H9 (cell line): Measurements from ENCODE around the gene SPTBN1. TPM values are rescaled to one million over a fixed set of nuclear protein-coding genes. Genes with fewer than 3 reads are reported as not detected.

Experiments
- DNase-seq: peaks from one replicate; pipeline ENCODE4 v3.0.0-alpha.2; 2017
- H2AFZ ChIP-seq: one replicate; pipeline ENCODE4 v1.6.1; 2013; ENCODE audit warnings: mild to moderate bottlenecking, low read length, control low read depth, moderate library complexity
- H2AK5ac ChIP-seq: 2 replicates; pipeline ENCODE4 v1.6.1; 2013; ENCODE audit warnings: low read length, control low read depth, mixed read lengths; ENCODE audit not compliant: insufficient read length
- H2BK120ac ChIP-seq: one replicate; pipeline ENCODE4 v1.6.1; 2013; ENCODE audit warnings: low read depth, mild to moderate bottlenecking, low read length, control low read depth, inconsistent platforms; ENCODE audit not compliant: poor library complexity, severe bottlenecking
- H2BK12ac ChIP-seq: 2 replicates; pipeline ENCODE4 v1.6.1; 2013; ENCODE audit warnings: low read length, control low read depth, mixed read lengths, low read depth; ENCODE audit not compliant: insufficient read length
- H2BK15ac ChIP-seq: 2 replicates; pipeline ENCODE4 v1.6.1; 2013; ENCODE audit warnings: low read depth, low read length, control low read depth
- H2BK20ac ChIP-seq: one replicate; pipeline ENCODE4 v1.6.1; 2013; ENCODE audit warnings: low read depth, mild to moderate bottlenecking, low read length, control low read depth, inconsistent platforms; ENCODE audit not compliant: poor library complexity, severe bottlenecking
- H2BK5ac ChIP-seq: 2 replicates; pipeline ENCODE4 v1.6.1; 2013; ENCODE audit warnings: low read length, control low read depth, mixed read lengths; ENCODE audit not compliant: insufficient read length
- H3K14ac ChIP-seq: 2 replicates; pipeline ENCODE4 v1.6.1; 2013; ENCODE audit warnings: low read length, control low read depth; ENCODE audit not compliant: insufficient read depth
- H3K18ac ChIP-seq: 2 replicates; pipeline ENCODE4 v1.6.1; 2013; ENCODE audit warnings: low read depth, mild to moderate bottlenecking, mixed read lengths, low read length, control low read depth; ENCODE audit not compliant: insufficient read length
- H3K23ac ChIP-seq: 2 replicates; pipeline ENCODE4 v1.6.1; 2013; ENCODE audit warnings: low read length, control low read depth, mixed read lengths, low read depth; ENCODE audit not compliant: insufficient read length
- H3K23me2 ChIP-seq: 2 replicates; pipeline ENCODE4 v1.6.1; 2013; ENCODE audit warnings: low read depth, mild to moderate bottlenecking, mixed read lengths, low read length, control low read depth; ENCODE audit not compliant: insufficient read length, poor library complexity, severe bottlenecking
- H3K27ac ChIP-seq: 2 replicates; pipeline ENCODE4 v1.5.1; 2013; ENCODE audit warnings: low read length, control low read depth, mixed read lengths, low read depth; ENCODE audit not compliant: insufficient read length
- H3K27me3 ChIP-seq: 2 replicates; pipeline ENCODE4 v1.6.1; 2013; ENCODE audit warnings: low read length, control low read depth, inconsistent platforms; ENCODE audit not compliant: insufficient read depth
- H3K4ac ChIP-seq: 2 replicates; pipeline ENCODE4 v1.6.1; 2013; ENCODE audit warnings: low read depth, mild to moderate bottlenecking, control low read depth, inconsistent platforms, low read length, moderate library complexity
- H3K4me1 ChIP-seq: 2 replicates; pipeline ENCODE4 v1.6.1; 2013; ENCODE audit warnings: low read length, control low read depth, inconsistent platforms; ENCODE audit not compliant: insufficient read depth
- H3K4me2 ChIP-seq: 2 replicates; pipeline ENCODE4 v1.6.1; 2013; ENCODE audit warnings: low read length, control low read depth, mixed read lengths; ENCODE audit not compliant: insufficient read length, insufficient read depth
- H3K56ac ChIP-seq: 2 replicates; pipeline ENCODE4 v1.6.1; 2013; ENCODE audit warnings: low read depth, mild to moderate bottlenecking, mixed read lengths, low read length, control low read depth; ENCODE audit not compliant: insufficient read length
- H3K79me1 ChIP-seq: 2 replicates; pipeline ENCODE4 v1.6.1; 2013; ENCODE audit warnings: low read depth, mild to moderate bottlenecking, moderate library complexity, low read length, control low read depth, inconsistent platforms; ENCODE audit not compliant: insufficient read depth, poor library complexity, severe bottlenecking
- H3K79me2 ChIP-seq: 2 replicates; pipeline ENCODE4 v1.6.1; 2013; ENCODE audit warnings: low read length, control low read depth, inconsistent platforms; ENCODE audit not compliant: insufficient read depth
- H3K9ac ChIP-seq: 2 replicates; pipeline ENCODE4 v1.6.1; 2013; ENCODE audit warnings: low read length, control low read depth, mixed read lengths; ENCODE audit not compliant: insufficient read length; ENCODE audit errors: extremely low read depth
- H3K9me3 ChIP-seq: one replicate; pipeline ENCODE4 v1.6.1; 2013; ENCODE audit warnings: low read depth, low read length, inconsistent platforms; ENCODE audit not compliant: control insufficient read depth
- H3T11ph ChIP-seq: one replicate; pipeline ENCODE4 v1.6.1; 2013; ENCODE audit warnings: mild to moderate bottlenecking, low read length, control low read depth, inconsistent platforms
- H4K20me1 ChIP-seq: one replicate; pipeline ENCODE4 v1.6.1; 2013; ENCODE audit not compliant: control insufficient read depth, insufficient read length, insufficient read depth
- H4K5ac ChIP-seq: 2 replicates; pipeline ENCODE4 v1.6.1; 2013; ENCODE audit warnings: low read depth, mild to moderate bottlenecking, mixed read lengths, low read length, control low read depth; ENCODE audit not compliant: insufficient read length
- H4K8ac ChIP-seq: replicated peaks from 2 replicates; pipeline ENCODE4 v1.6.1; 2013; ENCODE audit warnings: low read length, control low read depth, mixed read lengths, low read depth; ENCODE audit not compliant: insufficient read length
- H4K91ac ChIP-seq: 2 replicates; pipeline ENCODE4 v1.6.1; 2013; ENCODE audit warnings: low read depth, mild to moderate bottlenecking, moderate library complexity, mixed read lengths, low read length, control low read depth; ENCODE audit not compliant: insufficient read length
- H3K27ac Mint-ChIP-seq, 3 experiments: 2 replicates in 2 of 3; 3 replicates in 1 of 3; pipeline ENCODE4 v1.8.0; 2020 to 2021; ENCODE audit warnings: mixed read lengths in 3 of 3, mild to moderate bottlenecking in 1 of 3, moderate library complexity in 1 of 3
- H3K27me3 Mint-ChIP-seq: 2 replicates; pipeline ENCODE4 v1.8.0; 2021; ENCODE audit warnings: low read depth, mild to moderate bottlenecking, moderate library complexity, mixed read lengths
- H3K36me3 Mint-ChIP-seq, 3 experiments: 2 replicates in 2 of 3; 3 replicates in 1 of 3; pipeline ENCODE4 v1.8.0; 2020 to 2021; ENCODE audit warnings: low read depth in 3 of 3, mixed read lengths in 3 of 3; ENCODE audit not compliant: insufficient read depth in 1 of 3
- H3K4me1 Mint-ChIP-seq, 2 experiments: 2 replicates each; pipeline ENCODE4 v1.8.0; 2020; ENCODE audit warnings: mixed read lengths in 2 of 2
- H3K4me3 Mint-ChIP-seq, 2 experiments: 2 replicates in 1 of 2; 3 replicates in 1 of 2; pipeline ENCODE4 v1.8.0; 2020 to 2021; ENCODE audit warnings: mild to moderate bottlenecking in 2 of 2, mixed read lengths in 2 of 2, moderate library complexity in 1 of 2
- H3K9me3 Mint-ChIP-seq, 2 experiments: 2 replicates in 1 of 2; 3 replicates in 1 of 2; pipeline ENCODE4 v1.8.0; 2020; ENCODE audit warnings: mild to moderate bottlenecking in 2 of 2, mixed read lengths in 2 of 2, moderate library complexity in 1 of 2
- CTCF ChIP-seq: fragments of 200-600 bp; sonication (generic); conservative IDR thresholded peaks from 3 replicates; pipeline ENCODE4 v1.8.0; 2021; ENCODE audit warnings: antibody characterized with exemption, mild to moderate bottlenecking
- WGBS: extraction: QIAGEN DNeasy Blood & Tissue Kit; methylation state at CpG from one replicate; pipeline ENCODE4 v1.1.7; 2013; ENCODE audit warnings: missing lambda C conversion rate, low lambda C conversion rate, mixed read lengths; ENCODE audit not compliant: insufficient read length; ENCODE audit errors: extremely low coverage; 5-methylcytosine and 5-hydroxymethylcytosine counted together
- total RNA-seq: library from RNA; stranded (reverse); gene quantifications from 2 replicates; pipeline ENCODE4 v1.2.1, GENCODE V29; 2021

Gene SPTBN1
- total RNA-seq, 1 experiment from 2014 or later = 164 TPM

GRCh38 chr2:54631755-54632154, 175.6 kb downstream of the SPTBN1 start:
- Histone ChIP-seq H2AK5ac (no peak overlapping the region), H3K18ac (no peak overlapping the region), H3K9me3 (no peaks in the 10 kb centered on the region), H2BK12ac (no peak overlapping the region), H3K4ac (no peak overlapping the region), H3K27ac (no peak overlapping the region), H3K23ac (no peak overlapping the region), H3K79me1 (no peaks in the 10 kb centered on the region), H3K56ac (no peak overlapping the region), H2BK5ac (no peak overlapping the region), H3K79me2 (no peaks in the 10 kb centered on the region; the same call in 1 of the 2 replicates), H3K4me2 (no peak overlapping the region), H4K8ac (no peak overlapping the region), H3K4me1 (no peaks in the 10 kb centered on the region), H2BK120ac (no peak overlapping the region), H3K9ac (no peak overlapping the region), H2BK15ac (no peak overlapping the region), H4K91ac (no peak overlapping the region), H3T11ph (no peak overlapping the region), H2AFZ (no peak overlapping the region), H4K5ac (no peak overlapping the region), H3K14ac (no peak overlapping the region), H3K27me3 (no peaks in the 10 kb centered on the region), H4K20me1 (peaks cover 4% of the 10 kb centered on the region), H3K23me2 (no peaks in the 10 kb centered on the region), H2BK20ac (no peak overlapping the region)
- Mint-ChIP-seq H3K27me3 (no peaks in the 10 kb centered on the region), H3K4me3 (no peak overlapping the region), H3K9me3 (no peaks in the 10 kb centered on the region), H3K27ac (no peak overlapping the region; a peak in 1 of 7 replicates), H3K36me3 (peaks cover 51 to 91% (median 90%) of the 10 kb centered on the region in 3 experiments), H3K4me1 (no peaks in the 10 kb centered on the region; a peak in 1 of 4 replicates)
- no CpG with 5 or more reads among the region's 4 CpGs for WGBS
- no peak for TF ChIP-seq CTCF
- DNase-seq = no peak
